Stimulated activated CD8-positive, alpha-beta memory T cell treated with anti-CD3 and anti-CD28 coated beads, Interleukin-12 subunit alpha, Interleukin-12 subunit beta, amount 100 ng/mL, for 24 hours (primary cell): ENCODE measurements around the gene ZNF697.
"Not testable (repeated sequence)": the region's sequence is repeated elsewhere in the genome, so short reads cannot be mapped to it uniquely, and the experiment has no call there.

Experiments
- DNase-seq: peaks from one replicate; pipeline ENCODE4 v3.0.0-alpha.2; 2020; ENCODE audit errors: extremely low read depth

The ZNF697 gene

GRCh38 chr1:119631433-119632102 is 16.5 kb downstream of the ZNF697 start:
- DNase-seq = no peak

GRCh38 chr1:119631086-119631432 is 17.0 kb downstream of the ZNF697 start:
- no peak for DNase-seq

GRCh38 chr1:119626841-119627240 is 21.2 kb downstream of the ZNF697 start:
- DNase-seq = no peak

GRCh38 chr1:119626011-119626545 is 22.0 kb downstream of the ZNF697 start:
- no peak for DNase-seq

DNA sequence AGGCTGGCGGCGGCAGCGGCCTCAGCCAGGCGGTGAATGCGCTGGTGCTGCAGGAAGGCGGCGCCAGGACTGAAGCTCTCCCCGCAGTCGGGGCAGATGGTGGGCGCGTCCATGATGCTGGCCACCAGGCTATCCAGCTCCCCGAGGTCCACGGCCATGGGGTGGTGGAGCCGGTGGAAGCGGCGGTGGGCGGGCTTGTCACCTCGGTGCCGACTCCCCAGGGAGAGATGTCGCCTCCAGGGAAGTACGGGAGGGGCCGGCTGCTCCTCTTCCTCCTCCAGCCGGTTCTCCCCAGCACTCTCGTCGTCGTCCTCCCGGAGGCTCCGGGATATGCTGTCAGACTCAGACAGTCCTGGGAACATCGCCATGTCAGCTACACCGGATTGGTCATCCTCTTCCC is 24.4 kb downstream of the ZNF697 start:
- no peak for DNase-seq

- DNase-seq = no peak
These were observed 24.9 kb downstream of the ZNF697 start for GRCh38 chr1:119623193-119623515.

DNA sequence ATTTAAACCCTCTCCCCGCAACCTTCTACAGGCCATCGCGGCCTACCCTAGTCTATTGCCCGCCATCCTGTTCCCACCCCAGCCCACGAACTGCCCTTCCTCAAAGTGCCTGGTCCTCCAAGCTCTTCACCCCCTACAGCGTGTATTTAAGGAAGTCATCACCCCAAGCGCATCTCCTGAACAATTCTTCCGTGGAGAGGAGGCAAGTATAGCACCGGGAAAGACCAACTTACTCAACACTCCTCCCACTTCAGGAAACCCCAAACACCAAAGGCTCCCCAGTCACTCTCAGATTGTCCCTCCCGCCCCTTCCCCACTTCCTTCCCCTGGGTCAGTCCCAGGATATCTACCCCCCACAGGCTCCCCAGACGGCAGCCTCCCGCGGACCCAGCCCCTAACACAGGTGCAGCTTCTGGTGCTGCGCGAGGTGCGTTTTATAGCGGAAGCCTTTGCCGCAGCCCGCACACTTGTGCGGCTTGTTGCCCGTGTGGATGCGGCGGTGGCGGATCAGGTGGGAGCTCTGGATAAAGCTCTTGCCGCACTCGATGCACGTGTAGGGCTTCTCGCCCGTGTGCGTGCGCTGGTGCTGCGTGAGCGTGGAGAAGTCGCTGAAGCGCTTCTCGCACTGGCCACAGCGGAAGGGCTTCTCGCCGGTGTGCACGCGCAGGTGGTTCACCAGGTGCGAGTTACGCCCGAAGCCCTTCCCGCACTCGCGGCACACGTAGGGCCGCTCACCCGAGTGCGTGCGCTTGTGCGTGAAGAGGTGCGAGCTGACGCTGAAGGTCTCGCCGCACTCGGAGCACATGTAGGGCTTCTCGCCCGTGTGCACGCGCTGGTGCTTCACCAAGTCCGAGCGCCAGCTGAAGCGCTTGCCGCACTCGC is 25.5 kb downstream of the ZNF697 start:
- DNase-seq = no peak

GRCh38 chr1:119621705-119622104 is 26.4 kb downstream of the ZNF697 start:
- no peak for DNase-seq

- no peak for DNase-seq
These were observed 30.0 kb downstream of the ZNF697 start for GRCh38 chr1:119617751-119618691.

DNA sequence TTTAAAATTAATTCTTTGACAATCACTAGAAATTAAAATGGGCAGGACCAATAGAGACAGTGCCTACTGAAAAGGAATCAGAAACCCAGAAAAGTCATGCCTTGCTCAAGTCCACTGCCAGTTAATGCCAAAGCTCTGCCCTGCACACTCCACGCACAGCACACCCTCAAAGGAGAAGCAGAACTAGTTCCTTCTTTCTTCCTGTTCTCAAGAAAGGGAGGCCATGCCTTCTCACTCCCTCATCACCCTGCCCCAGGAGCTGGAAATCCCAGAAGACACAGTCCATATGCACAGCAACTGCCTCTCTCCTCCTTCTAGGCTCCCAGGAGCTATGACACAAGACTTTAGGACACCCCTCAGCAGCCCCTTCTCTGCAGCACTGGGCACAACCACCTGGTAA is 31.3 kb downstream of the ZNF697 start:
- DNase-seq = not testable (repeated sequence)

GRCh38 chr1:119615100-119615499 is 33.0 kb downstream of the ZNF697 start:
- not testable (repeated sequence) for DNase-seq

DNA sequence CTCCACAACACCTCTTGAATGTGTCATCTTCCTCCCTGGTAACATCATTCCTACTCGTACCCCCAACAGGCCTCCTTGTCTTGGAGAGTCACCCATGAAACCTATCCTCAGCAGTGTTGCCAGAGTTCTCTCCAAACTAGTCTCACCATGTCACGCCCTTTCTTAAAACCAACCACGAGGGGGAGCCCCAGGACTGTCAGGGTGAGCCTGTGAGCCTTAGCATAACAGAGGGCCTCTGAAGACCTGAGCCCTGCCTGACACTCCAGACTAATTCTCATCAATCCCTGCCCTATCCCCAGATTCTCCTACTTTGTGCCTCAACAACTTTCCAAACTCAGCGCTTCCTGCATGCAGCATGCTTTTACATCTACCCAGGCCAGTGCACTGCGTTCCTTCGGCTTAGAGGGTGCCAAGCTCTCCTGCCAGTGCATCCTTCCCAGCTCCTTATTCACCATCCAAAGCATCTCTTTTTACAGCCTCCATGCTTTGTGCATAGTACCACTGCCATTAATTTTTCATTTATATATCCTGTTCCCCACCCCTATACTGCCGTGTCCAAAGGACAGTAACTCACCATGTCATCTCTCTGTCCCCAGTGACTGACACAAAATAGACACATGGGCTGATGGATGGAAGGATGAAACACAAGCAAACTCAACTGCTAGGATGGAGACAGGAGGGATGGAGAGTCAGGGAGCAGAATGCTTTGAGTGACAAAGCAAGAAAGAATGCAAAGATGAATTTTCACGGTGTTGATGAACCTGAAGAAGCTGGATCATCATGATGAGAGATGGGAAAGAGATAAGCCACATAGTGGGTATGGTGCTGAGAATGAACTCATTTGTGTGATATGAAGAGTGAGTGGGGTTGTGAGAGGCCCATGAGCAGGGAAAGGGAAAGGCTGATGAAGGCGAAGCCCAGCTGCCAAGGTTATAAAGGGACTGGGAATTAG is 34.0 kb downstream of the ZNF697 start:
- DNase-seq = peak; percentile 22

- peak; percentile 3 for DNase-seq
These were observed 36.4 kb downstream of the ZNF697 start for GRCh38 chr1:119611701-119612113.

GRCh38 chr1:119608816-119609215 is 39.2 kb downstream of the ZNF697 start:
- not testable (repeated sequence) for DNase-seq

DNA sequence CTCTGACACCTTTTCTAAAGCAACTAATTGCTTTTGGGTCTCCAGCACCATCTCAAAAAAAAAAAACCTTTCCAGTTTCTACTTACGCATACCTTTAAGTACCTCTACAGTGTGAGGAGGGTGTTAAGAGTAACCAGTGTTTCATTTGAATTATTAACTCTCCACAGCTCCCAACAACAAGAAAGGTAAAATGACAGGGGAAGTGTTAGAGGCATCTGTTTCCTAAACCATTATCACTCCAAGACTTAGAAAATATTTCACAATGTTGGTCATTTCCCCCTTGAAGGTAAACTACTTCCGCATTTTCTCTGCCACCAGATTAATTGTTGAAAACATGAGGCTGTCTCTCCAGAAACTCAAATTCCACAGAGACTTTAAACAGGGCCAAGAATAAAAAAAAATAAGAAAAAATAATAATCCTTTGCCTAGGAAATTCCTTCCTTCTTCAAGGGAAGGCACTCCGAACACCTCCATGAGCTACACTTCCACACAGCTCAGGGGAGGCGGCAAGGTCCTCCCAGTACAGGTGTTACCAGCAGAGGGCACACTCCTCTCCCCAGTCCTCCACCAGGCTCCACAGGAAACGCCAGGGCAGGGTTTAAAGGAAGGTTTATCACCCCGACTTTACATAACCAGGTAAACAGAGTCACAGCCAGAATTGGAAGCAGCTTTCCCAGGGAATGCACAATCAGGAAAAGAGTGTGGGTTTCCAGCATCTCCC is 40.8 kb downstream of the ZNF697 start:
- not testable (repeated sequence) for DNase-seq

GRCh38 chr1:119606394-119606793 is 41.7 kb downstream of the ZNF697 start:
- DNase-seq = no peak

GRCh38 chr1:119605686-119606085 is 42.4 kb downstream of the ZNF697 start:
- no peak for DNase-seq

GRCh38 chr1:119605080-119605479 is 43.0 kb downstream of the ZNF697 start:
- DNase-seq = not testable (repeated sequence)

DNA sequence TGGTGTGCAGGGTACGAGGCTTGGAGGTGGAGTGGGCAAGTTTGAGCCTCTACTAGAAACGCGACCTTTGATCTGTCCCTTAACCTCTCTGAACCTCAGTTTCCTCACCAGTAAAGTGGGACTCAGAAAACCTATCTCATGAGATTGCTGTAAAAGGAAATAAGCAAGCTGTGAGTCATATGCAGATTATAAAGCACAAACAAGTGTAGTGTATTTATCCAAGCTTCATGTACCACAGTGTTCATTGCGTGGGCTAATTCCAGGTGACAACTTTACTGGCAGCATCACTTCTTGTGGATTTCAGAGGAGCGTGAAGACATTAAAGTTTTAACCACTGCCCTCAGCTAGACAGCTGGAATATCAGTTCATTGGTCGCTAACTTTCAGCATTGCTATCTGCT is 44.4 kb downstream of the ZNF697 start:
- DNase-seq = no peak

DNA sequence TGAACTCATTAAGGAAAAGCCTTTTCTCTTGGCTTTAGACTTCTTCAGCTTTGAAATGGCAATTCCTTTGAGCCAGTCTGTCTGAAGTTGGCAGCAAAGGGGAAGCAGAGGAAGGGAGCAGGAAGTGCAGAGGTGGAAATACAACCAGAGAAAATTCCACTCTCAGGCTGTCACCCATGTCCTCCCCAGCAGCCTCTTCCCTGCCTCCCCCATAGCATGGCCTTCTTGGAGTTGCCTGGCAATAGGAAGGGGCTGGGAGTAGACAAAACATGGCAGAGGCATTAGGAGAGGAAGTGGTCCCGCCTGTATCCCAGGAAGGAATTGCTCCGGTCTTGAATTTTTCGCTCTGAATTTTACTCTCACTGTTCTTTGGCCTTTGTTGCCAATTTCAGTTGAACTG is 44.8 kb downstream of the ZNF697 start:
- not testable (repeated sequence) for DNase-seq
